Measurements from ENCODE around the gene PTBP1.

The PTBP1 gene

DNA sequence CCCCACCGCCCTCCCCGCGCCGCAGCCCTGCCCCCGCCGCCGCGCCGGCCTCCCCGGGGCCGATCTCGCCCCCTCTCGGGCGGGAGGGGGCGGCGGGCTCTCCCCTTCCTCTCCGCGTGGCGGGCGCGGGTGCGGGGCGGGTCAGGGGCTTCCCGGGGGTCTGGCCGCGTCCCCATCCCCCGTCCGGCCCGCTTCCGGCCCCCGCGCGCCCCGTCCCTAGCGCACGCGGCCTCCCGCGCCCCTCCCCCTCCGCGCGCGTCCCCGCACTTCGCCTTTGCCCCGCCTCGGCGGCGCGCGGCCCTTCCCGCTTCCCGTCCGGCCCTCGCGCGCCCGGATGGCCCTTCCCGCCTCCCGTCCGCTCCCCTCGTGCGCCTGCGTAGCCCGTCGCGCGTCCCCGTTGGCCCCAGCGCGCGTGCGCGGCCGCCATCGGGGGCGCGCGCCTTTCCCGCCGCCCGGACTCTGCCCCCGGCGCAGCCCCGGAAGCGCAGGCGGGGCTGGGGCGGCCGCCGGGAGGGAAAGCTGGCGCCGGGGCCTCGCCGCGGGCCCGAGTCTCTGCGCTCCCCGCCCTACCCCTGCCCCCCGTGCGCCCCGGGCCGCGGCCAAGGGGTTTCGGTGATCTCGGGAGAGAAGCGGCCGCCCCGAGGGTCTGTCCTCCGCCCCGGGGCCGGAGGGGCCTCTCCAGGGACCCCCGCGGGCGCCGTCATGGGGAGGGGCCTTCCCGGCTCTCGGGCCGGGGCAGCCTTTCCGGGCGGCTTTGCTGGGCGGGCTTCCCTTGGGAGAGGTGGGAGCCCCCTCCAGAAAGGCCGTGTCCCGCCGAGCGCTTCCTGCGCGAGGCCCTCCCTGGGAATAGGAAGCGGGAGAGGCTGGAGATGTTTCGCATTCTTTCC lies 519 bp downstream of the PTBP1 start:
- H2BK120ac ChIP-seq (ENCODE audit: low read depth, low read length), result peak overlapping the region; percentile 92
- DNase-seq, result peak; percentile 94
- peak overlapping the region; percentile 59 for H2BK5ac ChIP-seq (ENCODE audit: low read length)
- H3K79me2 ChIP-seq (ENCODE audit: control insufficient read depth, insufficient read depth, low read length), result peaks cover 49% of the 10 kb centered on the region
- H3K56ac ChIP-seq (ENCODE audit: low read length), result peak overlapping the region; percentile 98
- peak overlapping the region; percentile 88 for H4K8ac ChIP-seq (ENCODE audit: low read depth, low read length)
- H3K18ac ChIP-seq (ENCODE audit: low read length), result peak overlapping the region; percentile 99
- no peak overlapping the region for H2BK15ac ChIP-seq (replicated peaks; ENCODE audit: low read depth)
- H3K27me3 ChIP-seq (ENCODE audit: insufficient read depth, low read length, poor library complexity), result no peaks in the 10 kb centered on the region
- H3K4me3 ChIP-seq (ENCODE audit: low read length), result peak overlapping the region; percentile 100
- H3K9ac ChIP-seq (ENCODE audit: low read length), result peak overlapping the region; percentile 99
- H2AK5ac ChIP-seq (ENCODE audit: low read length), result no peak overlapping the region
- peaks cover 2% of the 10 kb centered on the region for H3K36me3 ChIP-seq (ENCODE audit: control insufficient read depth, insufficient read depth, low read length)
- H3K23ac ChIP-seq (ENCODE audit: low read length), result peak overlapping the region; percentile 98
- H3K4me1 ChIP-seq (ENCODE audit: control insufficient read depth, low read depth, low read length), result peaks cover 3% of the 10 kb centered on the region
- H3K4me2 ChIP-seq (ENCODE audit: low read length), result peak overlapping the region; percentile 73
- H4K5ac ChIP-seq (ENCODE audit: low read length), result no peak overlapping the region
- H3K79me1 ChIP-seq (ENCODE audit: low read length), result no peaks in the 10 kb centered on the region
- H3K4ac ChIP-seq (ENCODE audit: low read depth, low read length), result peak overlapping the region; percentile 100
- peak overlapping the region; percentile 98 for H3K27ac ChIP-seq (ENCODE audit: low read depth, low read length)
- no CpG with 5 or more reads among the region's 129 CpGs for WGBS (ENCODE audit: extremely low coverage, insufficient coverage, low lambda C conversion rate)

GRCh38 chr19:798415-799075 lies 1.3 kb downstream of the PTBP1 start:
- H2BK15ac ChIP-seq (replicated peaks; ENCODE audit: low read depth), result no peak overlapping the region
- peaks cover 57% of the 10 kb centered on the region for H3K79me2 ChIP-seq (ENCODE audit: control insufficient read depth, insufficient read depth, low read length)
- H2BK120ac ChIP-seq (ENCODE audit: low read depth, low read length), result peak overlapping the region; percentile 51
- H3K4me1 ChIP-seq (ENCODE audit: control insufficient read depth, low read depth, low read length), result peaks cover 3% of the 10 kb centered on the region
- peak overlapping the region; percentile 99 for H3K18ac ChIP-seq (ENCODE audit: low read length)
- H3K79me1 ChIP-seq (ENCODE audit: low read length), result no peaks in the 10 kb centered on the region
- no CpG with 5 or more reads among the region's 44 CpGs for WGBS (ENCODE audit: extremely low coverage, insufficient coverage, low lambda C conversion rate)
- peaks cover 3% of the 10 kb centered on the region for H3K36me3 ChIP-seq (ENCODE audit: control insufficient read depth, insufficient read depth, low read length)
- peak overlapping the region; percentile 100 for H3K4me3 ChIP-seq (ENCODE audit: low read length)
- peak overlapping the region; percentile 59 for H2BK5ac ChIP-seq (ENCODE audit: low read length)
- peak overlapping the region; percentile 98 for H3K56ac ChIP-seq (ENCODE audit: low read length)
- no peak for DNase-seq
- peak overlapping the region; percentile 98 for H3K27ac ChIP-seq (ENCODE audit: low read depth, low read length)
- H3K23ac ChIP-seq (ENCODE audit: low read length), result peak overlapping the region; percentile 98
- H2AK5ac ChIP-seq (ENCODE audit: low read length), result no peak overlapping the region
- H3K4ac ChIP-seq (ENCODE audit: low read depth, low read length), result peak overlapping the region; percentile 93
- H4K5ac ChIP-seq (ENCODE audit: low read length), result no peak overlapping the region
- H4K8ac ChIP-seq (ENCODE audit: low read depth, low read length), result no peak overlapping the region
- peak overlapping the region; percentile 73 for H3K4me2 ChIP-seq (ENCODE audit: low read length)
- H3K27me3 ChIP-seq (ENCODE audit: insufficient read depth, low read length, poor library complexity), result no peaks in the 10 kb centered on the region
- peak overlapping the region; percentile 99 for H3K9ac ChIP-seq (ENCODE audit: low read length)

- peak overlapping the region; percentile 73 for H3K4me2 ChIP-seq (ENCODE audit: low read length)
- no CpG with 5 or more reads among the region's 28 CpGs for WGBS (ENCODE audit: extremely low coverage, insufficient coverage, low lambda C conversion rate)
- H3K9ac ChIP-seq (ENCODE audit: low read length), result peak overlapping the region; percentile 99
- H3K56ac ChIP-seq (ENCODE audit: low read length), result peak overlapping the region; percentile 98
- no peak overlapping the region for H2BK15ac ChIP-seq (replicated peaks; ENCODE audit: low read depth)
- H3K79me2 ChIP-seq (ENCODE audit: control insufficient read depth, insufficient read depth, low read length), result peaks cover 64% of the 10 kb centered on the region
- H4K8ac ChIP-seq (ENCODE audit: low read depth, low read length), result no peak overlapping the region
- H3K27me3 ChIP-seq (ENCODE audit: insufficient read depth, low read length, poor library complexity), result no peaks in the 10 kb centered on the region
- no peak overlapping the region for H3K4ac ChIP-seq (ENCODE audit: low read depth, low read length)
- H3K4me1 ChIP-seq (ENCODE audit: control insufficient read depth, low read depth, low read length), result peaks cover 3% of the 10 kb centered on the region
- H2BK120ac ChIP-seq (ENCODE audit: low read depth, low read length), result no peak overlapping the region
- H3K4me3 ChIP-seq (ENCODE audit: low read length), result peak overlapping the region; percentile 100
- no peak overlapping the region for H2BK5ac ChIP-seq (ENCODE audit: low read length)
- H3K79me1 ChIP-seq (ENCODE audit: low read length), result peaks cover 2% of the 10 kb centered on the region
- H3K27ac ChIP-seq (ENCODE audit: low read depth, low read length), result peak overlapping the region; percentile 98
- H3K23ac ChIP-seq (ENCODE audit: low read length), result peak overlapping the region; percentile 97
- no peak overlapping the region for H4K5ac ChIP-seq (ENCODE audit: low read length)
- no peak overlapping the region for H2AK5ac ChIP-seq (ENCODE audit: low read length)
- peak; percentile 78 for DNase-seq
- no peak overlapping the region for H3K18ac ChIP-seq (ENCODE audit: low read length)
- peaks cover 10% of the 10 kb centered on the region for H3K36me3 ChIP-seq (ENCODE audit: control insufficient read depth, insufficient read depth, low read length)
Measured at GRCh38 chr19:799076-799881, 2.0 kb downstream of the PTBP1 start.

DNA sequence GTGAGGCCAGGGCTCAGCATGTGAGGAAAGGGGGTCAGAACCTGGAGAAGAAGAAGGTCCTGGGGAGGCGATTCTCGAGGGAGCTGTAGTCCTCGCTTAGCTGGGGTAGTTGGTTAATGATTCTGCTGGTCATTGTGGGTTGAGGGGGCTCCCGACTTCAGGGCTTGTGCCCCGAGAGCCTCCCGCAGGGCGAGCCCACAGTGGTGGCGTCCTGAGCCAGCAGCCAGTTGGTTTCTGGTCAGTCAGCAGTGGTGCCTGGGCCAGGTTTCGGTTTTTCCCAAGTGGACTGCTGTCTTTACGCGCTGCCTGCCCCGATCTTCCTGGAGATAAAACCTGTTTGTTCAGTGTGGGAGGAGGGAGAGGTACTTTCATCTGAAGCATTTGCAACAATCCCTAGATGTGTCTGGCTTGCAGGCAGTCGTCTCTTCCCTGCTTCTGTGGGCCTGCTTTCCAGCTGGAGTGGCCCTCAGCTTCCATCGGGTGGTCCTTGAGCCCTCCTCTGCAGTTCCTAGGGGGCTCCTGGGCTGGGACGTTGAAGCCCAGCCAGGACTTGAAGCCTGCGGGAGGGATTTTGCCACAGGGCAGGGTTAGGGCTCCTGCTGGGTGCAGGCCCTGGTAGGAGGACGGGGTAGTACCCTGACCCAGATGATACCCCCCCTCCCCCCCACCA lies 3.2 kb downstream of the PTBP1 start:
- no peak overlapping the region for H3K23ac ChIP-seq (ENCODE audit: low read length)
- peak overlapping the region; percentile 11 for H3K4me2 ChIP-seq (ENCODE audit: low read length)
- H4K8ac ChIP-seq (ENCODE audit: low read depth, low read length), result no peak overlapping the region
- H3K9ac ChIP-seq (ENCODE audit: low read length), result peak overlapping the region; percentile 62
- peaks cover 18% of the 10 kb centered on the region for H3K36me3 ChIP-seq (ENCODE audit: control insufficient read depth, insufficient read depth, low read length)
- no peak overlapping the region for H2BK5ac ChIP-seq (ENCODE audit: low read length)
- no peak overlapping the region for H2BK120ac ChIP-seq (ENCODE audit: low read depth, low read length)
- no peak for DNase-seq
- H2AK5ac ChIP-seq (ENCODE audit: low read length), result no peak overlapping the region
- no CpG with 5 or more reads among the region's 17 CpGs for WGBS (ENCODE audit: extremely low coverage, insufficient coverage, low lambda C conversion rate)
- peaks cover 2% of the 10 kb centered on the region for H3K79me1 ChIP-seq (ENCODE audit: low read length)
- H3K4ac ChIP-seq (ENCODE audit: low read depth, low read length), result no peak overlapping the region
- no peak overlapping the region for H4K5ac ChIP-seq (ENCODE audit: low read length)
- peaks cover 76% of the 10 kb centered on the region for H3K79me2 ChIP-seq (ENCODE audit: control insufficient read depth, insufficient read depth, low read length)
- H3K56ac ChIP-seq (ENCODE audit: low read length), result peak overlapping the region; percentile 54
- H3K18ac ChIP-seq (ENCODE audit: low read length), result no peak overlapping the region
- H3K27me3 ChIP-seq (ENCODE audit: insufficient read depth, low read length, poor library complexity), result no peaks in the 10 kb centered on the region
- H3K27ac ChIP-seq (ENCODE audit: low read depth, low read length), result no peak overlapping the region
- H2BK15ac ChIP-seq (replicated peaks; ENCODE audit: low read depth), result no peak overlapping the region
- H3K4me1 ChIP-seq (ENCODE audit: control insufficient read depth, low read depth, low read length), result peaks cover 3% of the 10 kb centered on the region
- H3K4me3 ChIP-seq (ENCODE audit: low read length), result no peak overlapping the region
